Activated CD8-positive, alpha-beta T cell treated with anti-CD3 and anti-CD28 coated beads for 36 hours (primary cell): ENCODE measurements around the gene MEF2A. TPM values are rescaled to one million over a fixed set of nuclear protein-coding genes. Genes with fewer than 3 reads are reported as not detected.

ENCODE experiments used
- ATAC-seq: fragments of 200-7000 bp; cut with Tn5 transposase; one replicate; pipeline ENCODE4 v1.10.0; 2021; ENCODE audit warnings: mild to moderate bottlenecking, moderate library complexity
- CTCF ChIA-PET: fragments of 350-600 bp; sonication (Branson Sonifier 250); formaldehyde crosslinking; loops from one replicate; lab custom pipeline; 2021; ENCODE audit warnings: antibody characterized with exemption; lab: Charles Lee
- POLR2A ChIA-PET: fragments of 350-600 bp; sonication (Branson Sonifier 250); formaldehyde crosslinking; loops from one replicate; lab custom pipeline; 2021; ENCODE audit warnings: antibody characterized with exemption; lab: Charles Lee
- DNase-seq: peaks from one replicate; pipeline ENCODE4 v3.0.0-alpha.2; 2020
- H3K27ac Mint-ChIP-seq: one replicate; pipeline ENCODE4 v1.8.0; 2021; ENCODE audit warnings: mild to moderate bottlenecking, mixed read lengths
- H3K27me3 Mint-ChIP-seq: one replicate; pipeline ENCODE4 v1.8.0; 2021; ENCODE audit warnings: mixed read lengths
- H3K36me3 Mint-ChIP-seq: one replicate; pipeline ENCODE4 v1.8.0; 2021; ENCODE audit warnings: low read depth, mixed read lengths
- H3K4me1 Mint-ChIP-seq: one replicate; pipeline ENCODE4 v1.8.0; 2021; ENCODE audit warnings: low read depth, mixed read lengths
- H3K4me3 Mint-ChIP-seq: one replicate; pipeline ENCODE4 v1.8.0; 2021; ENCODE audit warnings: mild to moderate bottlenecking, moderate library complexity, mixed read lengths
- H3K9me3 Mint-ChIP-seq: one replicate; pipeline ENCODE4 v1.8.0; 2021; ENCODE audit warnings: mixed read lengths
- intact Hi-C: fragments of 100-400 bp; cut with micrococcal nuclease; formaldehyde crosslinking; loops from one replicate; pipeline ENCODE4 v1.10.0; 2022
- total RNA-seq, 2 experiments: library from RNA; stranded (reverse); gene quantifications; one replicate each; pipeline ENCODE4 v1.2.3, GENCODE V29; 2021
- TF ChIP-seq, protein P1 (sequence below): fragments of 200-600 bp; IDR thresholded peaks from one replicate; pipeline ENCODE4 v1.8.0; 2022; ENCODE audit warnings: antibody characterized with exemption, mild to moderate bottlenecking

The MEF2A gene
- total RNA-seq, 2 experiments from 2014 or later: 16.4 to 17.6 TPM

- Mint-ChIP-seq H3K27me3 (no peaks in the 10 kb centered on the region), H3K4me3 (no peak overlapping the region), H3K27ac (peak overlapping the region; percentile 47), H3K9me3 (peaks cover 25% of the 10 kb centered on the region), H3K36me3 (peaks cover 51% of the 10 kb centered on the region), H3K4me1 (peaks cover 25% of the 10 kb centered on the region)
- ChIA-PET POLR2A (no interaction called here), CTCF (interaction anchor here (1.1 to 1.7 kb wide), 5 partner anchors 12 to 409 kb away, joined by 3 to 11 read pairs (median 4); no protein-coding TSS in a partner anchor)
- intact Hi-C loops: loop anchor here (10.0 kb wide), 1 partner anchor 177 kb away; no protein-coding TSS in a partner anchor
- TF ChIP-seq, protein P1, sequence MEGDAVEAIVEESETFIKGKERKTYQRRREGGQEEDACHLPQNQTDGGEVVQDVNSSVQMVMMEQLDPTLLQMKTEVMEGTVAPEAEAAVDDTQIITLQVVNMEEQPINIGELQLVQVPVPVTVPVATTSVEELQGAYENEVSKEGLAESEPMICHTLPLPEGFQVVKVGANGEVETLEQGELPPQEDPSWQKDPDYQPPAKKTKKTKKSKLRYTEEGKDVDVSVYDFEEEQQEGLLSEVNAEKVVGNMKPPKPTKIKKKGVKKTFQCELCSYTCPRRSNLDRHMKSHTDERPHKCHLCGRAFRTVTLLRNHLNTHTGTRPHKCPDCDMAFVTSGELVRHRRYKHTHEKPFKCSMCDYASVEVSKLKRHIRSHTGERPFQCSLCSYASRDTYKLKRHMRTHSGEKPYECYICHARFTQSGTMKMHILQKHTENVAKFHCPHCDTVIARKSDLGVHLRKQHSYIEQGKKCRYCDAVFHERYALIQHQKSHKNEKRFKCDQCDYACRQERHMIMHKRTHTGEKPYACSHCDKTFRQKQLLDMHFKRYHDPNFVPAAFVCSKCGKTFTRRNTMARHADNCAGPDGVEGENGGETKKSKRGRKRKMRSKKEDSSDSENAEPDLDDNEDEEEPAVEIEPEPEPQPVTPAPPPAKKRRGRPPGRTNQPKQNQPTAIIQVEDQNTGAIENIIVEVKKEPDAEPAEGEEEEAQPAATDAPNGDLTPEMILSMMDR: no peak
- DNase-seq (no peak), ATAC-seq (no peak)
These were observed 116.2 kb downstream of the MEF2A start for GRCh38 chr15:99681990-99682389.

- POLR2A ChIA-PET: no interaction called here
- Mint-ChIP-seq H3K9me3 (peaks cover 25% of the 10 kb centered on the region), H3K36me3 (peaks cover 51% of the 10 kb centered on the region), H3K27ac (peak overlapping the region; percentile 47), H3K4me3 (no peak overlapping the region), H3K4me1 (peaks cover 21% of the 10 kb centered on the region), H3K27me3 (no peaks in the 10 kb centered on the region)
- intact Hi-C loops: loop anchor here (10.0 kb wide), 1 partner anchor 178 kb away; no protein-coding TSS in a partner anchor
- CTCF ChIA-PET: interaction anchor here (1.1 to 1.4 kb wide), 4 partner anchors 13 to 410 kb away, joined by 3 to 11 read pairs (median 4); no protein-coding TSS in a partner anchor
- no peak for DNase-seq
- ATAC-seq: peak; percentile 38
- TF ChIP-seq, protein P1: no peak
These were observed 116.7 kb downstream of the MEF2A start for GRCh38 chr15:99682455-99682854.

- H3K27me3 Mint-ChIP-seq: no peaks in the 10 kb centered on the region
- peak overlapping the region; percentile 86 for H3K27ac Mint-ChIP-seq
- peaks cover 50% of the 10 kb centered on the region for H3K36me3 Mint-ChIP-seq
- DNase-seq: no peak
- ChIA-PET CTCF (interaction anchor here (1.1 to 1.4 kb wide), 3 partner anchors 13 to 53 kb away, joined by 3 to 11 read pairs (median 3); no protein-coding TSS in a partner anchor), POLR2A (no interaction called here)
- H3K9me3 Mint-ChIP-seq: peaks cover 25% of the 10 kb centered on the region
- H3K4me3 Mint-ChIP-seq: no peak overlapping the region
- TF ChIP-seq, protein P1: no peak
- intact Hi-C loops: loop anchor here (10.0 kb wide), 1 partner anchor 178 kb away; no protein-coding TSS in a partner anchor
- ATAC-seq: peak; percentile 93
- peaks cover 20% of the 10 kb centered on the region for H3K4me1 Mint-ChIP-seq
These were observed 117.4 kb downstream of the MEF2A start for GRCh38 chr15:99683000-99683670.

DNA sequence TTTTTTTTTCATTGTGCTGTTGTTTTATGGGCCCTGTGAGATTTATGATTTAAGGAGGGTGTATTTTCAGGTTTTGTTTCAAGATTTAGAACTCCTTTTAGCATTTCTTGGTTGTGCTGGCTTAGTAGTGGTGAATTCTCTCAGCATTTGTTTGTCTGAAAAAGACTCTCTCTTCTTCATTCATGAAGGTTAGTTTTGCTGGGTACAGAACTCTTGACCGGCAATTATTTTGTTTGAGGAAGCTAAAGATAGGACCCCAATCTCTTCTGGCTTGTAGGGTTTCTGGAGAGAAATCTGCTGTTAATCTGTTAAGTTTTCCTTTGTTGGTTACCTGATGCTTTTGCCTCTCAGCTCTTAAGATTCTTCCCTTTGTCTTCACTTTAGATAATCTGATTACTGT, 120.5 kb downstream of the MEF2A start:
- TF ChIP-seq, protein P1: no peak
- H3K36me3 Mint-ChIP-seq: peaks cover 51% of the 10 kb centered on the region
- H3K27me3 Mint-ChIP-seq: no peaks in the 10 kb centered on the region
- CTCF ChIA-PET: interaction anchor here (1.6 kb wide), 1 partner anchor 16 kb away, joined by 4 read pairs; no protein-coding TSS in a partner anchor
- POLR2A ChIA-PET: no interaction called here
- peaks cover 25% of the 10 kb centered on the region for H3K9me3 Mint-ChIP-seq
- no peak for ATAC-seq
- H3K4me1 Mint-ChIP-seq: peaks cover 20% of the 10 kb centered on the region
- no peak for DNase-seq
- H3K4me3 Mint-ChIP-seq: no peak overlapping the region
- intact Hi-C loops: loop anchor here (10.0 kb wide), 1 partner anchor 181 kb away; no protein-coding TSS in a partner anchor
- H3K27ac Mint-ChIP-seq: no peak overlapping the region

GRCh38 chr15:99692825-99693224, 127.0 kb downstream of the MEF2A start:
- ChIA-PET POLR2A (no interaction called here), CTCF (interaction anchor here (1.1 to 5.2 kb wide), 3 partner anchors 10 to 420 kb away, joined by 3 to 52 read pairs (median 8); no protein-coding TSS in a partner anchor)
- TF ChIP-seq, protein P1: no peak
- DNase-seq (no peak), ATAC-seq (no peak)
- Mint-ChIP-seq H3K27me3 (no peaks in the 10 kb centered on the region), H3K9me3 (no peaks in the 10 kb centered on the region), H3K36me3 (peaks cover 20% of the 10 kb centered on the region), H3K4me3 (no peak overlapping the region), H3K27ac (no peak overlapping the region), H3K4me1 (no peaks in the 10 kb centered on the region)
- intact Hi-C loops: no loop called here
